ENCODE results near the gene RPA3. TPM values are rescaled to one million over a fixed set of nuclear protein-coding genes. Genes with fewer than 3 reads are reported as not detected.
A peak's percentile ranks its signal among the peaks of the same experiment; 100 is the strongest.

Gene RPA3
- total and polyA plus RNA-seq, 2 of the 13 experiments (the other 11 are each of a cell fraction or from before 2014, with no cell fraction given) = 38.3 to 154 TPM

DNA sequence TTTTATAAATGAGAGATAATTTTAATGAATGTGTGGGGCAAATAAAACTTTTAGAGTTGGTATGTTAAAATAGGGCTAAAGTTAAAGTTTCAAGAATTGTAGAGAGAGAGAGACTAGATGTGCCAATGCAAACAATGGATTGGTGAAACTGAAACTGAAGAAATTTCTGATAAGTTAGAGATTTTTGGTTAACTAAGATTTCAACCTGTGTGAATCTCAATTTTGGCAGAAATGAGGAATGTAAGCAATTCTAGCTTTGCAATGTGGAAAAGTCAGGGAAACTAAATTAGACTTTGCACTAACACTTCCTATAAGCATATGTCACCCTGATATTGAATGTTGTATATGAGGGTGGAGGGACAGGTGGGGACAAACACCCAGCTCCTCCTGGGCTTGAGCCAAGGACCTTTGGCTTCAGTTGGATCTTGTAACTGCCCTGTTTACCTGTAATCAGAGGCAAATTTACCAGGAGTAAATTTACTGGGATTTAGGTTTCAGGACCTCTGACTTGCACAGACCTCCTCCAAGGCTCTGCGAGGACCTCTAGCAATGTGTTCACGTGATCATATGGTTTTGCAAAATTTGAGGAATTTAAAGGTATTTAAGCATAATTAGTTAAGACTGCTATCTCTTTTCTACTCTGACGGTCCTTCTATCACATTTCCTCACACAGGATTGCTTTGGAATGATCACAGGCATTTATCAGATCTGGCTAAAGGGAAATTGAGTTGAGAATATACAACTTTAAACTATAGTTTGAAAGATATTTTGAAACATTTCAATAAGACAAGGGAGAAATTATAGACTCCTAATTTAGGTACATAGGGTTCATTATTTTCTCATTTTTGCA is 33.1 kb upstream of the RPA3 start:
- Histone ChIP-seq H3K4me2 (ENCODE audit: low read depth, low read length) (peak overlapping the region; percentile 62), H3K4me3 (replicated peaks in 1 of 3; ENCODE audit: insufficient read depth in 1 of 3, low read depth in 2 of 3, low read length in 3 of 3) (no peak overlapping the region; a peak in 1 of 6 replicates), H3K36me3 (replicated peaks in 1 of 2; ENCODE audit: control insufficient read depth in 1 of 2, insufficient read depth in 2 of 2, low read length in 2 of 2) (no peaks in the 10 kb centered on the region), H3K27ac (ENCODE audit: extremely low read length, insufficient read depth, low read length) (peak overlapping the region; percentile 51), H3K9ac (ENCODE audit: insufficient read depth, low read depth, low read length) (peak overlapping the region; percentile 5; the same call in 1 of the 2 replicates), H3K27me3 (ENCODE audit: control insufficient read depth in 1 of 2, insufficient read depth in 2 of 2, low read length in 2 of 2) (no peaks in the 10 kb centered on the region), H3K4me1 (ENCODE audit: insufficient read depth, low read length) (peaks cover 18% of the 10 kb centered on the region), H3K9me3 (ENCODE audit: low read length) (no peaks in the 10 kb centered on the region), H2AFZ (ENCODE audit: low read length) (no peak overlapping the region), H3K79me2 (ENCODE audit: insufficient read depth, low read length) (no peaks in the 10 kb centered on the region), H4K20me1 (ENCODE audit: insufficient read depth, low read length) (no peaks in the 10 kb centered on the region)
- in situ Hi-C loops (cut with HindIII; ENCODE audit: extremely low pct_ligation_motif_present, low pct_unique_long_range_greater_than_20kb) = no loop called here
- ChIA-PET CTCF (ENCODE audit: low intra/inter-chr PET ratio, low total read pairs) (no interaction called here), POLR2A (interaction anchor here (0.7 kb wide), 1 partner anchor 20 kb away, joined by 3 read pairs; no protein-coding TSS in a partner anchor)
- peak; percentile 30 for FAIRE-seq
- intact Hi-C loops (cut with micrococcal nuclease; ENCODE audit: unreplicated experiment) = no loop called here
- no TSS peak for BruUV-seq (replicated peaks)
- ATAC-seq = peak; percentile 73
- DNase-seq (ENCODE audit: low spot score) = peak; percentile 44
- WGBS (ENCODE audit: low lambda C conversion rate) = 53% methylated on average over 3 of the region's 3 CpGs
- TF ChIP-seq, protein P1, sequence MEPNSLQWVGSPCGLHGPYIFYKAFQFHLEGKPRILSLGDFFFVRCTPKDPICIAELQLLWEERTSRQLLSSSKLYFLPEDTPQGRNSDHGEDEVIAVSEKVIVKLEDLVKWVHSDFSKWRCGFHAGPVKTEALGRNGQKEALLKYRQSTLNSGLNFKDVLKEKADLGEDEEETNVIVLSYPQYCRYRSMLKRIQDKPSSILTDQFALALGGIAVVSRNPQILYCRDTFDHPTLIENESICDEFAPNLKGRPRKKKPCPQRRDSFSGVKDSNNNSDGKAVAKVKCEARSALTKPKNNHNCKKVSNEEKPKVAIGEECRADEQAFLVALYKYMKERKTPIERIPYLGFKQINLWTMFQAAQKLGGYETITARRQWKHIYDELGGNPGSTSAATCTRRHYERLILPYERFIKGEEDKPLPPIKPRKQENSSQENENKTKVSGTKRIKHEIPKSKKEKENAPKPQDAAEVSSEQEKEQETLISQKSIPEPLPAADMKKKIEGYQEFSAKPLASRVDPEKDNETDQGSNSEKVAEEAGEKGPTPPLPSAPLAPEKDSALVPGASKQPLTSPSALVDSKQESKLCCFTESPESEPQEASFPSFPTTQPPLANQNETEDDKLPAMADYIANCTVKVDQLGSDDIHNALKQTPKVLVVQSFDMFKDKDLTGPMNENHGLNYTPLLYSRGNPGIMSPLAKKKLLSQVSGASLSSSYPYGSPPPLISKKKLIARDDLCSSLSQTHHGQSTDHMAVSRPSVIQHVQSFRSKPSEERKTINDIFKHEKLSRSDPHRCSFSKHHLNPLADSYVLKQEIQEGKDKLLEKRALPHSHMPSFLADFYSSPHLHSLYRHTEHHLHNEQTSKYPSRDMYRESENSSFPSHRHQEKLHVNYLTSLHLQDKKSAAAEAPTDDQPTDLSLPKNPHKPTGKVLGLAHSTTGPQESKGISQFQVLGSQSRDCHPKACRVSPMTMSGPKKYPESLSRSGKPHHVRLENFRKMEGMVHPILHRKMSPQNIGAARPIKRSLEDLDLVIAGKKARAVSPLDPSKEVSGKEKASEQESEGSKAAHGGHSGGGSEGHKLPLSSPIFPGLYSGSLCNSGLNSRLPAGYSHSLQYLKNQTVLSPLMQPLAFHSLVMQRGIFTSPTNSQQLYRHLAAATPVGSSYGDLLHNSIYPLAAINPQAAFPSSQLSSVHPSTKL (CRISPR knock-in tag; IDR thresholded peaks at IDR 0.05) = peak; percentile 35; the same call in 1 of the 2 replicates
- TF ChIP-seq, protein P2, sequence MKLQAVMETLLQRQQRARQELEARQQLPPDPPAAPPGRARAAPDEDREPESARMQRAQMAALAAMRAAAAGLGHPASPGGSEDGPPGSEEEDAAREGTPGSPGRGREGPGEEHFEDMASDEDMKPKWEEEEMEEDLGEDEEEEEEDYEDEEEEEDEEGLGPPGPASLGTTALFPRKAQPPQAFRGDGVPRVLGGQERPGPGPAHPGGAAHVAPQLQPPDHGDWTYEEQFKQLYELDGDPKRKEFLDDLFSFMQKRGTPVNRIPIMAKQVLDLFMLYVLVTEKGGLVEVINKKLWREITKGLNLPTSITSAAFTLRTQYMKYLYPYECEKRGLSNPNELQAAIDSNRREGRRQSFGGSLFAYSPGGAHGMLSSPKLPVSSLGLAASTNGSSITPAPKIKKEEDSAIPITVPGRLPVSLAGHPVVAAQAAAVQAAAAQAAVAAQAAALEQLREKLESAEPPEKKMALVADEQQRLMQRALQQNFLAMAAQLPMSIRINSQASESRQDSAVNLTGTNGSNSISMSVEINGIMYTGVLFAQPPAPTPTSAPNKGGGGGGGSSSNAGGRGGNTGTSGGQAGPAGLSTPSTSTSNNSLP (IDR thresholded peaks at IDR 0.05; ENCODE audit: low read depth, low read length) = peak; percentile 40; the same call in 1 of the 2 replicates
- no peak for TF ChIP-seq SYNCRIP (IDR thresholded peaks at IDR 0.05; ENCODE audit: insufficient read depth, low read depth, low read length)
- 0 out of 2 replicates have a peak, but pooled peaks have one; percentile 22 for TF ChIP-seq GFI1 (CRISPR knock-in tag; IDR thresholded peaks at IDR 0.05; ENCODE audit: borderline replicate concordance)
- peak; percentile 8; the same call in 1 of the 2 replicates for TF ChIP-seq HNF4G (IDR thresholded peaks at IDR 0.05; ENCODE audit: borderline replicate concordance, low read depth, low read length)
- TF ChIP-seq HNF4G (CRISPR knock-in tag; IDR thresholded peaks at IDR 0.05; ENCODE audit: borderline replicate concordance, low read depth) = no peak
- TF ChIP-seq, protein P3, sequence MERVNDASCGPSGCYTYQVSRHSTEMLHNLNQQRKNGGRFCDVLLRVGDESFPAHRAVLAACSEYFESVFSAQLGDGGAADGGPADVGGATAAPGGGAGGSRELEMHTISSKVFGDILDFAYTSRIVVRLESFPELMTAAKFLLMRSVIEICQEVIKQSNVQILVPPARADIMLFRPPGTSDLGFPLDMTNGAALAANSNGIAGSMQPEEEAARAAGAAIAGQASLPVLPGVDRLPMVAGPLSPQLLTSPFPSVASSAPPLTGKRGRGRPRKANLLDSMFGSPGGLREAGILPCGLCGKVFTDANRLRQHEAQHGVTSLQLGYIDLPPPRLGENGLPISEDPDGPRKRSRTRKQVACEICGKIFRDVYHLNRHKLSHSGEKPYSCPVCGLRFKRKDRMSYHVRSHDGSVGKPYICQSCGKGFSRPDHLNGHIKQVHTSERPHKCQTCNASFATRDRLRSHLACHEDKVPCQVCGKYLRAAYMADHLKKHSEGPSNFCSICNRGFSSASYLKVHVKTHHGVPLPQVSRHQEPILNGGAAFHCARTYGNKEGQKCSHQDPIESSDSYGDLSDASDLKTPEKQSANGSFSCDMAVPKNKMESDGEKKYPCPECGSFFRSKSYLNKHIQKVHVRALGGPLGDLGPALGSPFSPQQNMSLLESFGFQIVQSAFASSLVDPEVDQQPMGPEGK (CRISPR knock-in tag; IDR thresholded peaks at IDR 0.05) = peak; percentile 46
- TF ChIP-seq, protein P4, sequence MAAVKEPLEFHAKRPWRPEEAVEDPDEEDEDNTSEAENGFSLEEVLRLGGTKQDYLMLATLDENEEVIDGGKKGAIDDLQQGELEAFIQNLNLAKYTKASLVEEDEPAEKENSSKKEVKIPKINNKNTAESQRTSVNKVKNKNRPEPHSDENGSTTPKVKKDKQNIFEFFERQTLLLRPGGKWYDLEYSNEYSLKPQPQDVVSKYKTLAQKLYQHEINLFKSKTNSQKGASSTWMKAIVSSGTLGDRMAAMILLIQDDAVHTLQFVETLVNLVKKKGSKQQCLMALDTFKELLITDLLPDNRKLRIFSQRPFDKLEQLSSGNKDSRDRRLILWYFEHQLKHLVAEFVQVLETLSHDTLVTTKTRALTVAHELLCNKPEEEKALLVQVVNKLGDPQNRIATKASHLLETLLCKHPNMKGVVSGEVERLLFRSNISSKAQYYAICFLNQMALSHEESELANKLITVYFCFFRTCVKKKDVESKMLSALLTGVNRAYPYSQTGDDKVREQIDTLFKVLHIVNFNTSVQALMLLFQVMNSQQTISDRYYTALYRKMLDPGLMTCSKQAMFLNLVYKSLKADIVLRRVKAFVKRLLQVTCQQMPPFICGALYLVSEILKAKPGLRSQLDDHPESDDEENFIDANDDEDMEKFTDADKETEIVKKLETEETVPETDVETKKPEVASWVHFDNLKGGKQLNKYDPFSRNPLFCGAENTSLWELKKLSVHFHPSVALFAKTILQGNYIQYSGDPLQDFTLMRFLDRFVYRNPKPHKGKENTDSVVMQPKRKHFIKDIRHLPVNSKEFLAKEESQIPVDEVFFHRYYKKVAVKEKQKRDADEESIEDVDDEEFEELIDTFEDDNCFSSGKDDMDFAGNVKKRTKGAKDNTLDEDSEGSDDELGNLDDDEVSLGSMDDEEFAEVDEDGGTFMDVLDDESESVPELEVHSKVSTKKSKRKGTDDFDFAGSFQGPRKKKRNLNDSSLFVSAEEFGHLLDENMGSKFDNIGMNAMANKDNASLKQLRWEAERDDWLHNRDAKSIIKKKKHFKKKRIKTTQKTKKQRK (IDR thresholded peaks at IDR 0.05; ENCODE audit: low read length) = no peak
- TF ChIP-seq ZNF207 (IDR thresholded peaks at IDR 0.05; ENCODE audit: borderline replicate concordance) = no peak
- TF ChIP-seq MTA1 (CRISPR knock-in tag; IDR thresholded peaks at IDR 0.05; ENCODE audit: borderline replicate concordance) = no peak
- peak; percentile 53; the same call in 1 of the 2 replicates for TF ChIP-seq SALL1 (CRISPR knock-in tag; IDR thresholded peaks at IDR 0.05)

All from HepG2 (cell line).